ENCODE measurements around the gene C1orf116. TPM values are rescaled to one million over a fixed set of nuclear protein-coding genes. Genes with fewer than 3 reads are reported as not detected.

C1orf116 gene
- total RNA-seq, 1 donor from 2014 or later = not detected

- no peak for FAIRE-seq
- no peak for DNase-seq (ENCODE audit: low spot score in 2 of 2)
Measured at GRCh38 chr1:207021876-207022596, 10.5 kb downstream of the C1orf116 start.

DNA sequence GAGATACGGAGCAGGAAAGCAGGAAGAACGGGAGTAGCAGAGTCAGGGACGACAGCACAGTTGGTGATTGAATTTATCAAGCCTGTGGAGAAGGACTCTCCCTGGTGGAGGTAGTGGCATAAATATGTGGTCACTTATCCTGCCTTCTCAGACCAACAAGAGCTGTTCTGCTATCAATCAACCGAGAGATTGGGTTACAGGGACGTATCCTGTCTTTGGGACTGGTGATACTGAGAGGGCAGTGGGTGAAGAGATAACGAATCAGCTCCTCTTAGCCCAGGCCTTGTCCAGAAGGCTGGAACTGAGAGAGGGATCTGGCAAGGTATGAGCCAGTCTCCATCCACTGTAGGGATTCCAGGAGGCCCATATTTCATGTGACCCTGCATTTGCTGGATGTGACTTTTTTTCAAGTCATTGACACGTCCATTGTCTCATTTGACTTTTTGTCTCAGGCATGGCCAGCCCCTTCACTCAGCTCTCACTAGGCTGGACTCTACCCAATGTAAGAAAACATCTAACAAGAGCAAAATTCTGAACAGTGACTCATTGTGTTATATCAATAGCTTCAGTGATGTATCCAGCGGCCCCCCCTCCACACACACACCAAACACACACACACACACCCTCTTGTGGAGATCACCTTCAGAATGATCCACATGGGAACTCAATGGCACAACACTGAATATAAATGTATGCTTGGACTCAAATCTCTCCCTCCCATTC lies 11.3 kb downstream of the C1orf116 start:
- FAIRE-seq = no peak
- DNase-seq (ENCODE audit: low spot score in 2 of 2) = no peak

GRCh38 chr1:207020709-207021107 lies 11.8 kb downstream of the C1orf116 start:
- FAIRE-seq (no peak), DNase-seq (ENCODE audit: low spot score in 2 of 2) (no peak)

DNA sequence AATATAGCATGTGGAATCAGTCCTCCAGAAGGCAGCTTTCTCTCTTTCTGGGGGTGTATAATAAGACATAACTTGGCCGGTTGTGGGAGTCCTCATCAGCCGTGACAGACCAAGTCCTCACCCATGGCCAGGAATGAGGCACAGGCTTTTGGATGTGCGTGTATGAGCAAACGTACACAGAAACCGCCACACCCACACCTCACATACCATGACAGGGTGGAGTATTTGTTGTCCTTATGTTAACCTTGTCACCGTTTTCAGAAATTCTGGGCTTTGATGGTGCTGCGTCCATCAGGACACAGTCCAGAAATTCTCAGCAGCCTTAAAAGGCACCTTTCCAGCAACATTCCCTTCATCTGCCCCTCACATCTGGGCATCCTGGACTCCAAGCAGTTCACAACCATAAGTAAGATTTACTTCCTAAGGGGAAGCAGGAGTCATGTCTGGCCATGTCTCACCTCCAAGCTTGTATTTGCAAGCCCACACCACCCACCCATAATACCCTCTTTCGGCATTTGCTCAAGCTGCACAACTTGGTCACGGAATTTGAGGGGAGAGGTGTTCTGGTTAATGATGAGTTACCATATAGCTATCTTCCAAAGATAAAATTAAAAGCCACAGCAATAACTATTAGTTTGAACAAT lies 12.4 kb downstream of the C1orf116 start:
- FAIRE-seq (no peak), DNase-seq (ENCODE audit: low spot score in 2 of 2) (no peak)

GRCh38 chr1:207019661-207020060 lies 12.9 kb downstream of the C1orf116 start:
- DNase-seq (ENCODE audit: low spot score in 2 of 2) = no peak

GRCh38 chr1:207019161-207019560 lies 13.4 kb downstream of the C1orf116 start:
- no peak for DNase-seq (ENCODE audit: low spot score in 2 of 2)
- FAIRE-seq = no peak

More at GRCh38 chr1:207019661-207020060, 12.9 kb downstream of the C1orf116 start:
- no peak for FAIRE-seq

- no peak for DNase-seq (ENCODE audit: low spot score in 2 of 2)
- no peak for FAIRE-seq
Measured at GRCh38 chr1:207018707-207019106, 13.8 kb downstream of the C1orf116 start.

- FAIRE-seq (no peak), DNase-seq (ENCODE audit: low spot score in 2 of 2) (peak in 1 of 2 donors; percentile 27)
Measured at GRCh38 chr1:207017615-207018559, 14.7 kb downstream of the C1orf116 start.

GRCh38 chr1:207015791-207016190 lies 16.8 kb downstream of the C1orf116 start:
- FAIRE-seq (no peak), DNase-seq (ENCODE audit: low spot score in 2 of 2) (no peak)

GRCh38 chr1:207014728-207015127 lies 17.8 kb downstream of the C1orf116 start:
- DNase-seq (ENCODE audit: low spot score in 2 of 2) (no peak), FAIRE-seq (no peak)

- FAIRE-seq = no peak
Measured at GRCh38 chr1:207013321-207014085, 19.1 kb downstream of the C1orf116 start.

DNA sequence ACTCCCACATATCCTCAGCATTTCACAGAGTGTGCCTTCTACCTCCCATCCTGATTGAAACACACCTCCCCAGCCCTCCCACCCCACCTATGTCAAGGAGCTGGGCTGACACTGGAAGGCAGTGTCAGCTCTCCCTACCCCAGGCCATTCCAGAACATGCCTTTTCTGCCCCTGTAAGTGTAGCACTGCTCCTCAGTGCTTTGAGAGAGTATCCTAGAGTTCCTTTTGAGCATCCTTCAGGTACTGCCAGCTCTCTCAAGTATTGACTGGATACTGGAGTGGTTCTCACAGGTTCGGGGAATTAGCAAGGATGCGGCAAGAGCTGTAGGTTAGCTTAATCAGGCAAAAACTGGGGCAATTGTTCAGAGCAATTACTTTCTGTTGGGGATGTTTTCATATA lies 21.8 kb downstream of the C1orf116 start:
- DNase-seq (ENCODE audit: low spot score in 2 of 2) (no peak), FAIRE-seq (no peak)

More at GRCh38 chr1:207013321-207014085, 19.1 kb downstream of the C1orf116 start:
- no peak for DNase-seq (ENCODE audit: low spot score in 2 of 2)

DNA sequence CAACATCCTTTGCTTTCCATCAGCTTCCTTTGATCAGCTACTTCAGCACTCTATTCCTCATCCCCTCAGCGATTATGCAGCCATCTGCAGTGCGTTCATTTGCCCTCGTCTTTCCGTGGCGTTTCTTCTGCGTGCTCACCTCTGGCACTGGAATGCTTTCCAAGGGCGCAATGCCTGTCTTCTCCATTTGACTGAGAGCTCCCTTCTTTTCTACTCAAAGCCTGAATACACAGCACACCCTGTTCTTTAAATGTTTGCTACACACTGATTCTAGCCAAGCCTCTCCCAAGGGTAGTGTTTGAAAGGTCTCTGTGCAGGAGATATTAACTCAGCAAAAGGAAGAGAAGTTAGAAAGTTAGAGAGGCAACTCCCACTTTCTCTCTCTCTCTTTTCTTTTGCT lies 22.6 kb downstream of the C1orf116 start:
- FAIRE-seq = no peak

DNA sequence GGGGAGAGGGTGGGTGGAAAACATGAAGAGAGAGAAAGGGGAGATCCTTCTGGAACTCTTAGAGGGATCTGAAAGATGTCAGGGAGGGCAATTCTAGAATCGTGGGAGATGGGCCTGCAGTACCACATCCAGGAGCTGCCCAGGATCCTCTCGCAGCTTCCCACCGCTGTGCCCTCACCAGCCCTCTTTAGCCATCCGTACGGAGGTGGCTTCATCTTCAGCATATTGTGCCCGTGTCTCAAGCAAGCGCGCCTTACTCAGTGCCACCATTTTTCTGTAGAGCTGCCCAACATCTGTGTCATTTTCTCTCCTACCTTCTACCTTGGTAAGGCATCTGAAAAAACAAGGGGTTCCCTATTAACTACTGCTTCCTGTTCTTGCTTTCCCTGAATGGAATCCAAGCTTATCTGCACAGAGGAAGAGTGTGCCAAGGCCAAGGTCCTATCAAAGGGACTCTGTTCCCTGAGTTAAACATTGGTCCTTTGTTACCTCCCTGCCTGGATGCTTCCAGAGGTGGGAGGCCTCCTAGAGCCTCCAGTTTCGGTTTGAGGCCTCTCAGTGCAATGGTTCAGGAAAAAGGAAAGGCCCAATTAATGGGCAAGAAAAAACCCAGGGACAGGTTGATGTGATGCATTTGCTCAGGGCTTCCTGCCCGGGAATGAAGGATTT lies 23.2 kb downstream of the C1orf116 start:
- FAIRE-seq (no peak), DNase-seq (ENCODE audit: low spot score in 2 of 2) (no peak)

More for the DNA sequence above, 22.6 kb downstream of the C1orf116 start:
- no peak for DNase-seq (ENCODE audit: low spot score in 2 of 2)

- DNase-seq (ENCODE audit: low spot score in 2 of 2) = no peak
- FAIRE-seq = no peak
Measured at GRCh38 chr1:207007352-207008033, 25.1 kb downstream of the C1orf116 start.

DNA sequence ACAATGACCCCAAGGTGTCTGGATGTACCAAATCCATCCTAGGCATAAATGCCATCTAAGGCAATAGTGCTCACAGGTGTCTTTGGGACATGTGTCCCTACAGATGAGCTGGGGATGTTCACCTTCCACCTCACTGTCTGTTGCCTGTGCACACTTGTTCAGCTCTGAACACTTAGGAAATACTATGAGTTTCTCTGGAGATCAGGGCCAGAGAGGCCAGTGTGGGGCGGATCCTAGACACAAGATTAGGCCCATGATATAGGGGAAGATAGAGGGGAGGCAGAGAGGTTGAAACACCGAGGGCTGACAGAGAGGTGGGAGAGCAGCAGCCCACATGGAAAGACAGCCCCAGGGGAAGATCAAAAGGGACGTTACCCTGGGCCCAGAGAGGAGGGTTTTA lies 25.6 kb downstream of the C1orf116 start:
- no peak for DNase-seq (ENCODE audit: low spot score in 2 of 2)
- no peak for FAIRE-seq

- DNase-seq (ENCODE audit: low spot score in 2 of 2) (no peak), FAIRE-seq (no peak)
Measured at GRCh38 chr1:207006083-207006482, 26.5 kb downstream of the C1orf116 start.
